ENCODE measurements around the gene CRHBP.
"Not testable (repeated sequence)": the region's sequence is repeated elsewhere in the genome, so short reads cannot be mapped to it uniquely, and the experiment has no call there.

DNA sequence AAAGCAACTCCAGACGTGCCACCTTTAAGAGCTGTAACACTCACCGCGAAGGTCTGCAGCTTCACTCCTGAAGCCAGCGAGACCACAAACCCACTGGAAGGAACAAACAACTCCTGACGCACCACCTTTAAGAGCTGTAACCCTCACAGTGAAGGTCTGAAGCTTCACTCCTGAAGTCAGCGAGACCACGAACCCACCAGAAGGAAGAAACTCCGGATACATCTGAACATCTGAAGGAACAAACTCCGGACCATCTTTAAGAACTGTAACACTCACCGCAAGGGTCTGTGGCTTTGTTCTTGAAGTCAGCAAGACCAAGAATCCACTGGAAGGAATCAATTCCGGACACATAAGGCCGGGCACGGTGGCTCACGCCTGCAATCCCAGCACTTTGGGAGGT, 38.2 kb upstream of the CRHBP start:
- not testable (repeated sequence) for TF ChIP-seq POLR2A (IDR thresholded peaks at IDR 0.05; ENCODE audit: extremely low read depth, insufficient read length)
- TF ChIP-seq, protein P1, sequence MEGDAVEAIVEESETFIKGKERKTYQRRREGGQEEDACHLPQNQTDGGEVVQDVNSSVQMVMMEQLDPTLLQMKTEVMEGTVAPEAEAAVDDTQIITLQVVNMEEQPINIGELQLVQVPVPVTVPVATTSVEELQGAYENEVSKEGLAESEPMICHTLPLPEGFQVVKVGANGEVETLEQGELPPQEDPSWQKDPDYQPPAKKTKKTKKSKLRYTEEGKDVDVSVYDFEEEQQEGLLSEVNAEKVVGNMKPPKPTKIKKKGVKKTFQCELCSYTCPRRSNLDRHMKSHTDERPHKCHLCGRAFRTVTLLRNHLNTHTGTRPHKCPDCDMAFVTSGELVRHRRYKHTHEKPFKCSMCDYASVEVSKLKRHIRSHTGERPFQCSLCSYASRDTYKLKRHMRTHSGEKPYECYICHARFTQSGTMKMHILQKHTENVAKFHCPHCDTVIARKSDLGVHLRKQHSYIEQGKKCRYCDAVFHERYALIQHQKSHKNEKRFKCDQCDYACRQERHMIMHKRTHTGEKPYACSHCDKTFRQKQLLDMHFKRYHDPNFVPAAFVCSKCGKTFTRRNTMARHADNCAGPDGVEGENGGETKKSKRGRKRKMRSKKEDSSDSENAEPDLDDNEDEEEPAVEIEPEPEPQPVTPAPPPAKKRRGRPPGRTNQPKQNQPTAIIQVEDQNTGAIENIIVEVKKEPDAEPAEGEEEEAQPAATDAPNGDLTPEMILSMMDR (IDR thresholded peaks at IDR 0.05; ENCODE audit: low read depth, low read length), result not testable (repeated sequence)
- TF ChIP-seq, protein P2, sequence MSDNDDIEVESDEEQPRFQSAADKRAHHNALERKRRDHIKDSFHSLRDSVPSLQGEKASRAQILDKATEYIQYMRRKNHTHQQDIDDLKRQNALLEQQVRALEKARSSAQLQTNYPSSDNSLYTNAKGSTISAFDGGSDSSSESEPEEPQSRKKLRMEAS (IDR thresholded peaks at IDR 0.05; ENCODE audit: low read depth, low read length), result not testable (repeated sequence)
